Fibroblast of lung (primary cell): Measurements from ENCODE around the gene UNKL.

Experiments used
- EZH2 ChIP-seq: IDR thresholded peaks from 2 replicates; pipeline ENCODE4 v1.5.1; 2012; ENCODE audit warnings: low read length, control low read depth, mild to moderate bottlenecking; ENCODE audit errors: missing control alignments
- TF ChIP-seq, protein P1 (sequence below), 2 donors: IDR thresholded peaks in 1 of 2; conservative IDR thresholded peaks in 1 of 2; 1 replicate in 1 of 2; 2 replicates in 1 of 2; pipeline ENCODE4 v1.5.1; 2011 to 2012; ENCODE audit warnings: low read length in 2 of 2, control low read depth in 1 of 2, inconsistent platforms in 1 of 2, low read depth in 1 of 2, mild to moderate bottlenecking in 1 of 2

DNA sequence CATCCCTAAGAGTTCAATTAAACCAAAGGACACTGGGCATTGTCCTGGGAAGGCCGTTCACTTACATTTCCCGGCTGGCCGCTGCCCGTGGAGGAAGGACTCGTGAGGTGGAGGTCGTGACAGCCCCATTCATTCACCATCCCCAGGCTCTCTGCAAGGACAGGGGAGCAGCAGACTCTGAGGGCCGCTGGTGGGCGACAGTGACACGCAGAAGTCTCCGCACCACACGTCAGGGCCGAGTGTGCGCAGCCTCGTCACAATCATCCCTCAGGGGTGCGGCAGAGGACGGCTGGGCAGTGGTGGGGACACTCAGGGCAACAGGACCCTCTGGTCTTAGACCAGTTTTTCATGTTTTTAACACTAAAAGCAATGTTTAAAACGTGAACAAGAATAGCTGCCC lies 21.7 kb downstream of the UNKL start:
- TF ChIP-seq, protein P1, sequence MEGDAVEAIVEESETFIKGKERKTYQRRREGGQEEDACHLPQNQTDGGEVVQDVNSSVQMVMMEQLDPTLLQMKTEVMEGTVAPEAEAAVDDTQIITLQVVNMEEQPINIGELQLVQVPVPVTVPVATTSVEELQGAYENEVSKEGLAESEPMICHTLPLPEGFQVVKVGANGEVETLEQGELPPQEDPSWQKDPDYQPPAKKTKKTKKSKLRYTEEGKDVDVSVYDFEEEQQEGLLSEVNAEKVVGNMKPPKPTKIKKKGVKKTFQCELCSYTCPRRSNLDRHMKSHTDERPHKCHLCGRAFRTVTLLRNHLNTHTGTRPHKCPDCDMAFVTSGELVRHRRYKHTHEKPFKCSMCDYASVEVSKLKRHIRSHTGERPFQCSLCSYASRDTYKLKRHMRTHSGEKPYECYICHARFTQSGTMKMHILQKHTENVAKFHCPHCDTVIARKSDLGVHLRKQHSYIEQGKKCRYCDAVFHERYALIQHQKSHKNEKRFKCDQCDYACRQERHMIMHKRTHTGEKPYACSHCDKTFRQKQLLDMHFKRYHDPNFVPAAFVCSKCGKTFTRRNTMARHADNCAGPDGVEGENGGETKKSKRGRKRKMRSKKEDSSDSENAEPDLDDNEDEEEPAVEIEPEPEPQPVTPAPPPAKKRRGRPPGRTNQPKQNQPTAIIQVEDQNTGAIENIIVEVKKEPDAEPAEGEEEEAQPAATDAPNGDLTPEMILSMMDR (conservative IDR thresholded peaks at IDR 0.05 in 1 of 2, IDR thresholded peaks at IDR 0.05 in 1 of 2; ENCODE audit: low read depth in 1 of 2, low read length in 2 of 2), result no peak
- TF ChIP-seq EZH2, result no peak
